Measurements from ENCODE around the gene RNF43.

- TF ChIP-seq POLR2AphosphoS5 (IDR thresholded peaks at IDR 0.05; ENCODE audit: borderline replicate concordance, low read depth, low read length): no peak
- no peak for TF ChIP-seq EZH2 (IDR thresholded peaks at IDR 0.05)
Observed at GRCh38 chr17:58377093-58377601, 40.2 kb downstream of the RNF43 start.

Data from SK-N-MC (cell line).